Ovary (tissue), 9 donors: ENCODE data around the gene TSPAN14. TPM values are rescaled to one million over a fixed set of nuclear protein-coding genes. Genes with fewer than 3 reads are reported as not detected.

Experiments
- DNase-seq, 5 donors: peaks; one replicate each; pipeline ENCODE4 v3.0.0-alpha.2; 2019 to 2020
- H3K27ac ChIP-seq, 2 donors: fragments of 200-600 bp; one replicate each; pipeline versions ENCODE4 v1.5.1 to v1.8.0; 2019 to 2022
- H3K27me3 ChIP-seq: fragments of 200-600 bp; one replicate; pipeline ENCODE4 v1.8.0; 2022
- H3K36me3 ChIP-seq: fragments of 200-600 bp; sonication (generic); one replicate; pipeline ENCODE4 v1.5.1; 2019
- H3K4me1 ChIP-seq: one replicate; pipeline ENCODE4 v1.8.1; 2013; ENCODE audit warnings: mild to moderate bottlenecking, moderate library complexity; ENCODE audit not compliant: insufficient read depth
- H3K4me3 ChIP-seq: fragments of 200-600 bp; sonication (generic); one replicate; pipeline ENCODE4 v1.5.1; 2017
- H3K9me3 ChIP-seq, 2 donors: fragments of 200-600 bp in 1 of 2; sonication (generic) in 1 of 2; one replicate each; pipeline versions ENCODE4 v1.5.1 to v1.8.1; 2013 to 2019; ENCODE audit warnings: mild to moderate bottlenecking in 1 of 2, moderate library complexity in 1 of 2
- EP300 ChIP-seq: sonication (generic); formaldehyde crosslinking; IDR thresholded peaks from one replicate; pipeline ENCODE4 v1.6.1; 2017; ENCODE audit warnings: antibody characterized with exemption
- POLR2A ChIP-seq: fragments of 450-650 bp; IDR thresholded peaks from one replicate; pipeline ENCODE4 v1.6.1; 2017; ENCODE audit warnings: antibody characterized with exemption, mild to moderate bottlenecking, moderate library complexity
- WGBS, 3 donors: extraction: QIAGEN DNeasy Blood & Tissue Kit in 1 of 3; methylation state at CpG; one replicate each; pipeline versions ENCODE4 v1.1.5 to v1.1.7; 2013 to 2017; 5-methylcytosine and 5-hydroxymethylcytosine counted together
- intact Hi-C, 4 donors: fragments of 100-400 bp; cut with DNase I; formaldehyde crosslinking; loops; one replicate each; pipeline versions ENCODE4 v1.11.0 to v1.15.1; 2022 to 2023
- polyA plus RNA-seq, 2 donors: library from polyadenylated mRNA; stranded (reverse); fragments of 200-250 nt in 1 of 2; fragments of 350-450 nt in 1 of 2; fragmentation: Illumina TruSeq in 1 of 2; extraction: RNeasy Lipid Tissue Mini Kit (QIAGEN cat#74804) in 1 of 2; gene quantifications; one replicate each; pipeline ENCODE4 v1.2.3, GENCODE V29; 2013 to 2014
- total RNA-seq, 7 donors: library from RNA; depleted of rRNA in 2 of 7; stranded (reverse); fragments of >200 nt in 2 of 7; fragmentation: NEBNext Ultra II Directional in 3 of 7; extraction: Animal tissue kit (Norgen Biotek cat#: 25700) in 3 of 7; gene quantifications; one replicate each; pipeline versions ENCODE4 v1.1.0 to v1.2.4, GENCODE V29; 2016 to 2023
- TF ChIP-seq, protein P1 (sequence below), 3 donors: fragments of 450-650 bp in 2 of 3; fragments of 200-600 bp in 1 of 3; IDR thresholded peaks; one replicate each; pipeline versions ENCODE4 v1.5.1 to v1.8.0; 2016 to 2022; ENCODE audit warnings: antibody characterized with exemption in 3 of 3, mild to moderate bottlenecking in 1 of 3
- donor health status: DM: no; HTN: no; CAD: no; lungs with moderate emphysema.
- donor health status: DM: no; HTN: no; CAD: no.
- donor health status: Bipolar disorder and iron deficiency.
- donor health status: DM: yes; HTN: yes; CAD: no.
- donor health status: DM: no; HTN: no; CAD: no.
- donor health status: DM: yes; HTN: yes; CAD: no.

The TSPAN14 gene
- total and polyA plus RNA-seq, 9 donors, result 35.4 to 103 (median 74.8) TPM

DNA sequence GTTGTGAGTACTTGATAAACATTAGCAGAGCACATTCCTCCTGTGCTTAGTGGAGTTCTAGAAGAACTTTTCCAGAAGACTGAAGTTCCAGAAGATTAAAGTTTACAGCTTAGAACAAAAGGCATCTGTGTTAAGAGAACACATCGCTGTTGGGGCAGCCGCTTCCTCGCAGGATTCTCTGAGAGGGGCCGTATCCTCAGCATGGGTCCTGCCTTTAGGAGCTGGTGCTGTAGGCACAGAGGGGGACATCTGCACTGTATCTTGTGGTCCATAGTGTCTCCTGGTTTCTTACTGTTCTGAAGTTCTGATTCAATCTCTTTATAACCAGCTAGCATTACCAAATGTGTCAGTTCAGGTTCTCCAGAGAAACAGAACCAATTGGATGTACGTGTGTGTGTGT lies 99.9 kb downstream of the TSPAN14 start:
- no peaks in the 10 kb centered on the region for H3K4me1 ChIP-seq
- no peaks in the 10 kb centered on the region for H3K36me3 ChIP-seq
- no peak overlapping the region for H3K4me3 ChIP-seq
- no peaks in the 10 kb centered on the region for H3K9me3 ChIP-seq
- WGBS, 3 donors, result 86 to 90% (median 90%) methylated on average over 5 of the region's 5 CpGs
- intact Hi-C loops, result no loop called here
- DNase-seq, result no peak
- no peak for TF ChIP-seq EP300
- H3K27me3 ChIP-seq, result no peaks in the 10 kb centered on the region
- no peak overlapping the region for H3K27ac ChIP-seq

DNA sequence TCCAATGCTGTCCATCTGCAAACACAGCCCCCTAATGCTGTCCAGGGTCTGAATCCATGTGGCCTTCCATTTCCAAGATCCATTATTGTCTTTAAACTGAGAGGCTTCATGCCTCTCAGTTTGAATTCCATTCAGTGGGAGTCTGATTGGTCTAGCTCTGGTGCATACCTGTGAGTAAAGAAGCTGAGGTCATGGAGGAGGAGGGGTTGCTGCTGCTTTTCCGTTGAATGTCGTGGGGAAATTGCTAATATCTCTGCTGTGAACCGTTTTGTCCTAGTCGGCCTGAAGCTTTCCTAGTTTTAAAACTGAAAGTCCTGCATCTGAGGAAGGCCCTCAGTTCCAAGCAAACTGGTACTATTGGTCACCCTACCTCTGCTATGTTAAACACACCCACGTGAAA lies 101.3 kb downstream of the TSPAN14 start:
- Histone ChIP-seq H3K9me3 (no peaks in the 10 kb centered on the region), H3K36me3 (no peaks in the 10 kb centered on the region), H3K4me1 (no peaks in the 10 kb centered on the region), H3K27ac (no peak overlapping the region), H3K27me3 (no peaks in the 10 kb centered on the region), H3K4me3 (no peak overlapping the region)
- 62 to 77% (median 65%) methylated on average over 5 of the region's 5 CpGs for WGBS, 3 donors
- TF ChIP-seq, protein P1, sequence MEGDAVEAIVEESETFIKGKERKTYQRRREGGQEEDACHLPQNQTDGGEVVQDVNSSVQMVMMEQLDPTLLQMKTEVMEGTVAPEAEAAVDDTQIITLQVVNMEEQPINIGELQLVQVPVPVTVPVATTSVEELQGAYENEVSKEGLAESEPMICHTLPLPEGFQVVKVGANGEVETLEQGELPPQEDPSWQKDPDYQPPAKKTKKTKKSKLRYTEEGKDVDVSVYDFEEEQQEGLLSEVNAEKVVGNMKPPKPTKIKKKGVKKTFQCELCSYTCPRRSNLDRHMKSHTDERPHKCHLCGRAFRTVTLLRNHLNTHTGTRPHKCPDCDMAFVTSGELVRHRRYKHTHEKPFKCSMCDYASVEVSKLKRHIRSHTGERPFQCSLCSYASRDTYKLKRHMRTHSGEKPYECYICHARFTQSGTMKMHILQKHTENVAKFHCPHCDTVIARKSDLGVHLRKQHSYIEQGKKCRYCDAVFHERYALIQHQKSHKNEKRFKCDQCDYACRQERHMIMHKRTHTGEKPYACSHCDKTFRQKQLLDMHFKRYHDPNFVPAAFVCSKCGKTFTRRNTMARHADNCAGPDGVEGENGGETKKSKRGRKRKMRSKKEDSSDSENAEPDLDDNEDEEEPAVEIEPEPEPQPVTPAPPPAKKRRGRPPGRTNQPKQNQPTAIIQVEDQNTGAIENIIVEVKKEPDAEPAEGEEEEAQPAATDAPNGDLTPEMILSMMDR (IDR thresholded peaks at IDR 0.05), result no peak
- TF ChIP-seq POLR2A (no peak), EP300 (no peak)
- intact Hi-C loops, result no loop called here
- no peak for DNase-seq

DNA sequence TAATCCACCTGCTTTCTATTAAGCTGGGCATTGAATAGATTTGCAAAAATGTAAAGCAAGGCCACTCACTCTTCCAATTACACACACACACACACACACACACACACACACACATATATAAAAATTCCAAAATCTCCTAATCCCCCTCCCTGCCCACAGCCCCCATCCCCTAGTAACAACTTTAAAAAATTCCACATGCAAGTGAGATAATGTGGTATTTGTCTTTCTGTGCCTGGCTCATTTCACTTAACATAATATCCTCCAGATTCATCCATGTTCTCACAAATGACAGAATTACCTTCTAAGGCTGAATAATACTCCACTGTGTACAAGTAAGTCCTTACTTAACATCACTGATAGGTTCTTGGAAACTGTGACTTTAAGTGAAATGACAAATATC lies 107.8 kb downstream of the TSPAN14 start:
- Histone ChIP-seq H3K36me3 (no peaks in the 10 kb centered on the region), H3K27ac (no peak overlapping the region), H3K4me1 (no peaks in the 10 kb centered on the region), H3K9me3 (no peaks in the 10 kb centered on the region), H3K4me3 (no peak overlapping the region), H3K27me3 (no peaks in the 10 kb centered on the region)
- no peak for DNase-seq
- intact Hi-C loops, result no loop called here
- TF ChIP-seq EP300 (no peak), POLR2A (no peak)
- TF ChIP-seq, protein P1 (IDR thresholded peaks at IDR 0.05), result no peak

DNA sequence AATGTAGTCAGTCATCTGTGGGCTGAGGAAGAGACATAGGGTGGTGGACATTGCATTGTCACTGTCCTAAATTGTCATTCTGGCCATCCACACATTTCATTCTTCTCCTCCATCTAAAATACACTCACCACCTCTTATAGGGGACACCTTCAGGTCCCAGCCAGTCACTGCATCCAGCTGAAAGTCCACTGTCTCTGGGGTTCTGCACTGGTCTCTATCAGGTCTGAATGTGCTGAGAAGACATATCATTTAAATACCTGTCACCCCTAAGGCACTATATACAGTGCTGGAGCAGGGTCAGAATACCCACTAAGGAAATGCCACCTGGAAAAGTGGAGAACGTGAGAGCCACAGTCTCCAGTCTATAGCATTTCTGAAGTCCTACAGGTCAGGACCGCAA lies 113.2 kb downstream of the TSPAN14 start:
- WGBS, 3 donors, result 79 to 90% (median 87%) methylated on average over 2 of the region's 2 CpGs
- no peak for DNase-seq
- Histone ChIP-seq H3K36me3 (no peaks in the 10 kb centered on the region), H3K9me3 (no peaks in the 10 kb centered on the region), H3K4me1 (no peaks in the 10 kb centered on the region), H3K27ac (no peak overlapping the region), H3K4me3 (no peak overlapping the region), H3K27me3 (no peaks in the 10 kb centered on the region)
- intact Hi-C loops, result no loop called here
- TF ChIP-seq EP300, result no peak
- TF ChIP-seq, protein P1 (IDR thresholded peaks at IDR 0.05), result no peak
- no peak for TF ChIP-seq POLR2A

DNA sequence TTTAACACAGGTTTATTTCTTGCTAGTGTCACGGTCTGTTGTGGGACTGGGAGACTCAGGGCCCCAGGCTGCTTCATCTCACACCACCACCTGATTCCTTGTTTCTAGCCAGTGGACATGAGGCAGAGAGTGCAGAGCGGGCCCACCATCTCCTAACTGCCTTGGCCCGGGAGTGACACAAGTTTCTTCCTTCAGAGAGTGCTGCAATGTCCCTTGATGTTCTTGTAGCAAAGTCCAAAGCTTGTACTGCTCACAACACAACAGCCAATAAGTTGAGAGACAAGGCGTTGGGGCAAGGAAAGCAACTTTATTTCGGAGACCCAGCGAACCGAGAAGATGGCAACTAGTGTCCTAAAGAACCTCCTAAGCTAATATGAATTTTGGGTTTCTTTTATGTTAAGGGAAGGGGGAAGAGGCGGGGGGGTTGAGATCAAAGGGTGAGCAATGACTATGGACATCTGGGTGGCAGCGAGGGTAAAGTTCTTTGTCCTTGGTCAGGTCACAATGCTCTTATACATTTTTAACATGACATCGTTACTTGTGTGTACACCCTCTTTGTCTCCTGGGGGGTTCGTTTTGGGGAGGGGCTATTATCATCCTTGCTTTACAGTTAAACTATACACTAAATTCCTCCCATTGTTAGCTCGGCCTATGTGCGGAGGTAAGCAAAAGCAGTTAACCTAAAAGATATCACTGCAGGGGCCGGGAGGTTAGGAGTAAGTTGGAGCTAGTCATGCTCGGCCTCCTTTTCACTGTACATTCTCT lies 115.2 kb downstream of the TSPAN14 start:
- TF ChIP-seq, protein P1 (IDR thresholded peaks at IDR 0.05), result no peak
- TF ChIP-seq POLR2A, result no peak
- no peak for TF ChIP-seq EP300
- H3K36me3 ChIP-seq, result no peaks in the 10 kb centered on the region
- intact Hi-C loops, result no loop called here
- 91 to 94% (median 93%) methylated on average over 15 of the region's 15 CpGs for WGBS, 3 donors
- no peaks in the 10 kb centered on the region for H3K9me3 ChIP-seq
- H3K4me1 ChIP-seq, result no peaks in the 10 kb centered on the region
- no peak overlapping the region for H3K4me3 ChIP-seq
- no peak overlapping the region for H3K27ac ChIP-seq
- H3K27me3 ChIP-seq, result no peaks in the 10 kb centered on the region
- no peak for DNase-seq
